IPS-18c (cell line): ENCODE results near the gene HSPA1L.
"Not testable (repeated sequence)": the region's sequence is repeated elsewhere in the genome, so short reads cannot be mapped to it uniquely, and the experiment has no call there.

Experiments used
- H3K4me3 ChIP-seq: 2 replicates; pipeline ENCODE4 v1.7.0; 2013; ENCODE audit warnings: low read depth, mild to moderate bottlenecking, low read length, moderate library complexity; ENCODE audit not compliant: insufficient read depth
- H3K9me3 ChIP-seq: one replicate; pipeline ENCODE4 v1.6.1; 2013; ENCODE audit warnings: mild to moderate bottlenecking, low read length, moderate library complexity; ENCODE audit not compliant: control insufficient read depth, insufficient read depth

The HSPA1L gene

DNA sequence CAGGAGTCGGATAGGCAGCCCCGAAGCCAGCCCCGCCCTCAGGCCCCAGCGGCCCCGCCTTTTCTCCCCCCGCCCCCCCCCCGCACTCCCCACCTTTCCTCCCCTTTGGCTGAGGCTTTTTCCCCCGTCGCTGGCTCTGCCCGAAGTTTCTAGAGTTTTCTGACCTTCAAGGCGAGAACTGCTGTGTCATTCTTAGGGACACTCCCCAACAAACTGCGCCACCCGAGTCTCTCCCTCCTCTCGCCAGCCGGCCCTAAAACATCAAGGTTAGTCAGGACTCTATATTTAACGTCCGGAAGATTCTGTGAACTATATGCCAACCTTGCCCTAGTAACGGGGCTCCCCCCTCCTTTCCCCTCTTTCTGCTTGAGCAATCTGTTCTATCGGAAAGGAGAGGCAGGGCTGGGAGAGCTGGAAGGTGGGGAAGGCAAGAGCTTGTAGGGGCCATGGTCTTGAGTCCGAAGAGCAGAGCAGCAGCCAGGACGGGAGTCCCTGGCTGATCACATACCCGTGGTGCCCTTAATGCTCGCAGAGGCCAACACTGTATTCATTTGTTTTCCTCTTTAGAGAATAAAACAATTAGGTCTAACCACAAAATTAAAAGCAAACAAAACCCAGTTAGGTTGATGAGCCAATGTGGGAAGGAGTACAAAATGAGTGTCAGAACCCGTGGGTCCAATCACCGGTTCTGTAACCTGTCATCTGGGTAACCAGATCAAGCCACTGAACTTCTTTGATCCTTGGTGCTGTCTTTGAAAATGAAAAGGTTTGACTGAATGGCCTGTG is 7.1 kb upstream of the HSPA1L start:
- Histone ChIP-seq H3K4me3 (peak overlapping the region; percentile 69), H3K9me3 (no peaks in the 10 kb centered on the region)

DNA sequence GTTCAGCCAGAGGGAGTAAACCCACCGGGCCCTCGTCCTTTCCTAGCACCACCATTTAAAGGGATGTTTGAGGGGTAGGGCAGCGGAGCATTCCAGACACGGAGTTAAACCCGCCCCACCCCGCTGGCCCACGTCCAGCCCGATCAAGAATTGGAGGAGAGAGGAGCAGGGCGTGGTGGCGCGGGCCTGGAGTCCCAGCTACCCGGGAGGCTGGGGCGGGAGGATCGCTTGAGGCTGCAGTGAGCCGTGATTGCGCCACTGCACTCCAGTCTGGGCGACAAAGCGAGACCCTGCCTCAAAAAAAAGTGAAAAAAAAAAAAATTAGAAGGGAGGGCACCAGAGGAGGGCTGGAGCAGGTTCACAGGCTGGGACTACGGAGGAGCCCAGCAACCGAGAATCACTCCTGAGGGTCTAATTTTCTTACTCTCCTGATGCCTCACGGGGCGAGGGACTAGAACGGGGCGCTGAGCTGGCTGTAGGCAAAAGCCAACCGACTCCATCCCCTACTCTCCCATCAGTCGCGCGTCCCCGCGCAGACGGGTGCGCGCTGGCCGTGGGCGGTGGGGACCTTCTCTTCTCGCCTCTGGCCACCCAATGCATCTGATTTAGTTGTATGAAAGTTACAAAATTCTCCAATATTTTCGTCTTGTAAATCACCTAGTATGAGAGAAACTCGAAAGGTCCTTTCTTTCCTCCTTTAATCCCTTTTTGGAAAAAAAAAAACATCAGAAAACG is 6.4 kb upstream of the HSPA1L start:
- H3K9me3 ChIP-seq = no peaks in the 10 kb centered on the region
- peak overlapping the region; percentile 69 for H3K4me3 ChIP-seq

DNA sequence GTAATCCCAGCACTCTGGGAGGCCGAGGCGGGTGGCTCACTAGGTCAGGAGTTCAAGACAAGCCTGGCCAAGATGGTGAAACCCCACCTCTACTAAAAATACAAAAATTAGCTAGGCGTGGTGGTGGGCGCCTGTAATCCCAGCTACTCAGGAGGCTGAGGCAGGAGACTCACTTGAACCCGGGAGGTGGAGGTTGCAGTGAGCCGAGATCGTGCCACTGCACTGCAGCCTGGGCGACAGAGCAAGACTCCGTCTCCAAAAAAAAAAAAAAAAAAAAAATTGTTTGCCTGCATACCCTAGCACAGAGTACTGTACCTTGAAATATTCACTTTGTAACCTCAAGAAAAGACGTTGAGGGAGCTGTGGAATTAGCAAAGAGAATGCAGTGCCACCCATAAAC is 5.3 kb upstream of the HSPA1L start:
- H3K4me3 ChIP-seq, H3K9me3 ChIP-seq: not testable (repeated sequence)

DNA sequence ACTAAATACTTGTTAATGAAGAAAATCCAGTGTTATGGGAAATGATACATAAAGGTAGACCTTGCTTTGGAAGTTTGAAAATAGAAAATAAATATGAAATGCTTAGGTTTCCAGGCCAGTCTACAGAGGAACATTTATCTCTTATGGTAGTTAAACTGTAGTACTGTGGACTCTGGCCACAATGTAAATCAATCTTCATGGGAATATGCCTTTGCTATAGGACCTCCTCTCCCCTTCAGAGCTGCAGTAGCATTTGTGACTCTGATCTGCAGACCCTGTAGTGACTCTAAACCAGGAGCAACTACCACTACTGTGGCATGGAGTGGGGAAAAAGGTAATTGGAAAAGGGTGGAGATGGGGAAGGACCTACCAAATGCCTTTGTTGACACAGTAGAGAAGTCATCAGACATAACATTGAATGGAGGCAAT is 4.8 kb upstream of the HSPA1L start:
- no peaks in the 10 kb centered on the region for H3K9me3 ChIP-seq
- H3K4me3 ChIP-seq = no peak overlapping the region

DNA sequence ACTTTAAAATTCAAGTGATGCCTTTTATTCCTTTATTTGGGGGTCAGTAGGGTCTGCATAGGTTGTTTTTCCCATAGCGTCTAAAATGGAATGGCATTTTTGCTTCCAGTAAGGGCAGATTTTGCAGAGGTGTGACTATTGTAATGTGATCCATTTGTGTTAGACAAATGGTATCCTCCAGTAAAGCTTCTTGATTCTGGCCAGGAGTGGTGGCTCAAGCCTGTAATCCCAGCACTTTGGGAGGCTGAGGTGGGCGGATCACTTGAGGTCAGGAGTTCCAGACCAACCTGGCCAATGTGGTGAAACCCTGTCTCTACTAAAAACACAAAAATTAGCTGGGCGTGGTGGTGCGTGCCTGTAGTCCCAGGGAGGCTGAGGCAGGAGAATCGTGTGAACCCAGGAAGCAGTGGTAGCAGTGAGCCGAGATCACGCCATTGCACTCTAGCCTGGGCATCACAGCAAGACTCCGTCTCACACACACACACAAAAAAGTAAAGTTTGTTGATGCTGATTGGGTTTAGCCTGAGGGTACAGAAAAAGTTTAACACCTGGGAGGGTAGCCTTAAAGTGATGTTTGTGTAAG is 2.9 kb upstream of the HSPA1L start:
- not testable (repeated sequence) for H3K9me3 ChIP-seq, H3K4me3 ChIP-seq

DNA sequence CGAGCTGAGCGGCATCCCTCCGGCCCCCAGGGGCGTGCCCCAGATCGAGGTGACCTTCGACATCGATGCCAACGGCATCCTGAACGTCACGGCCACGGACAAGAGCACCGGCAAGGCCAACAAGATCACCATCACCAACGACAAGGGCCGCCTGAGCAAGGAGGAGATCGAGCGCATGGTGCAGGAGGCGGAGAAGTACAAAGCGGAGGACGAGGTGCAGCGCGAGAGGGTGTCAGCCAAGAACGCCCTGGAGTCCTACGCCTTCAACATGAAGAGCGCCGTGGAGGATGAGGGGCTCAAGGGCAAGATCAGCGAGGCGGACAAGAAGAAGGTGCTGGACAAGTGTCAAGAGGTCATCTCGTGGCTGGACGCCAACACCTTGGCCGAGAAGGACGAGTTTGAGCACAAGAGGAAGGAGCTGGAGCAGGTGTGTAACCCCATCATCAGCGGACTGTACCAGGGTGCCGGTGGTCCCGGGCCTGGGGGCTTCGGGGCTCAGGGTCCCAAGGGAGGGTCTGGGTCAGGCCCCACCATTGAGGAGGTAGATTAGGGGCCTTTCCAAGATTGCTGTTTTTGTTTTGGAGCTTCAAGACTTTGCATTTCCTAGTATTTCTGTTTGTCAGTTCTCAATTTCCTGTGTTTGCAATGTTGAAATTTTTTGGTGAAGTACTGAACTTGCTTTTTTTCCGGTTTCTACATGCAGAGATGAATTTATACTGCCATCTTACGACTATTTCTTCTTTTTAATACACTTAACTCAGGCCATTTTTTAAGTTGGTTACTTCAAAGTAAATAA is 2.2 kb upstream of the HSPA1L start:
- H3K9me3 ChIP-seq = not testable (repeated sequence)
- peak overlapping the region; percentile 36 for H3K4me3 ChIP-seq

DNA sequence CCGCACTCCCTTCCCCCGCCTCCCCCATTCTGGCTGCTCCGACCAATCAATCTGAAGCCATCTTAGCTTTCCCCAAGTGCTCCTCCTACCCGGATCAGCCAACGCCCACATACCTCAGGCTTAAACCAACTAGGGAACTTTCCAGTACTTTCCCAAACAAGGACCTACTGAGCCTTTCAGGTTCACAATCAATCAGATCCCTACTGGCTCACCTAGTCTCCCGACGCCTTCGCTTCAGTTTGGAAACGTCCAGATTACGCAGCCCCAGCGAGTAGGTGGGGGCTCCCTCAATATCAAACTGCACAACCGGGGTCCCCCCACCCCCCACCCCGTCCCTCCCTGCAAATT is 432 bp downstream of the HSPA1L start:
- no peaks in the 10 kb centered on the region for H3K9me3 ChIP-seq
- H3K4me3 ChIP-seq = peak overlapping the region; percentile 55

DNA sequence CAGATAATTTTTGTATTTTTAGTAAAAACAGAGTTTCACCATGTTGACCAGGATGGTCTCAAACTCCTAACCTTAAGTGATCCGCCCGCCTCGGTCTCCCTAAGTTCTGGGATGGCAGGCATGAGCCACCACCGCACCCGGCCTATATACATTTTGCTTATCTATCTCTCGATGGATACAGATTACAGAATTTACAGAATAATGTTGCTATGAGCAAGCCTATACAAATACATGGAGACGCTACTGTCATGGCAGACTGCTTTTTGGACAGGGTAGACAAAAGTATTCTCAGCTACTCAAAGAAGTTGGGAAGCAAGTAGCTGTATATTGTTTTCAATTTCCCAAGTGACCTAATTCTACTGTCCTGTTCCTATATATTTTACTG is 1.6 kb downstream of the HSPA1L start:
- Histone ChIP-seq H3K9me3 (no peaks in the 10 kb centered on the region), H3K4me3 (no peak overlapping the region)

DNA sequence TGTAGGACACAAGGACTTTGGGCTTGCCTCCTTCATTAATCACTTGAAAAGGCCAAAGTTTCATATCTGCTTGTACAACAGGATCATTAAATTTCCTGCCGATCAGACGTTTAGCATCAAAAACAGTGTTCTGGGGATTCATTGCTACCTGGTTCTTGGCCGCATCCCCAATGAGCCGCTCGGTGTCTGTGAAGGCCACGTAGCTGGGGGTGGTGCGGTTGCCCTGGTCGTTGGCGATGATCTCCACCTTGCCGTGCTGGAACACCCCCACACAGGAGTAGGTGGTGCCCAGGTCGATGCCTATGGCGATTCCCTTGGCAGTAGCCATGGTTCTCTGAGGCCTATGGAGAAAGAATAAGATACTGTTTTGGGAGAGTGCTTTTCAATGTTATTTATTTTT is 3.4 kb downstream of the HSPA1L start:
- Histone ChIP-seq H3K4me3 (no peak overlapping the region), H3K9me3 (no peaks in the 10 kb centered on the region)

DNA sequence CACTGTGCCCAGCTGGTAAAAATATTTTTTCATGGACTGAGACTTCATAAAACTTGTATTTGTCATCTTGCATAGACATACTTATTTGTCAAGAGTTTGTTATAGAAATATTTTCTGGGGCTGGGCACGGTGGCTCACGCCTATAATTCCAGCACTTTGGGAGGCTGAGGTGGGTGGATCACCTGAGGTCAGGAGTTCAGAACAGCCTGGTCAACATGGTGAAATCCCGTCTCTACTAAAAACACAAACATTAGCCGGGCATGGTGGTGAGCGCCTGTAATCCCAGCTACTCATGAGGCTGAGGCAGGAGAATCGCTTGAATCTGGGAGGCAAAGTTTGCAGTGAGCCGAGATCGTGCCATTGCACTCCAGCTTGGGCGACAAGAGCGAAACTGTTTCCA is 6.5 kb downstream of the HSPA1L start:
- H3K4me3 ChIP-seq, H3K9me3 ChIP-seq: not testable (repeated sequence)

DNA sequence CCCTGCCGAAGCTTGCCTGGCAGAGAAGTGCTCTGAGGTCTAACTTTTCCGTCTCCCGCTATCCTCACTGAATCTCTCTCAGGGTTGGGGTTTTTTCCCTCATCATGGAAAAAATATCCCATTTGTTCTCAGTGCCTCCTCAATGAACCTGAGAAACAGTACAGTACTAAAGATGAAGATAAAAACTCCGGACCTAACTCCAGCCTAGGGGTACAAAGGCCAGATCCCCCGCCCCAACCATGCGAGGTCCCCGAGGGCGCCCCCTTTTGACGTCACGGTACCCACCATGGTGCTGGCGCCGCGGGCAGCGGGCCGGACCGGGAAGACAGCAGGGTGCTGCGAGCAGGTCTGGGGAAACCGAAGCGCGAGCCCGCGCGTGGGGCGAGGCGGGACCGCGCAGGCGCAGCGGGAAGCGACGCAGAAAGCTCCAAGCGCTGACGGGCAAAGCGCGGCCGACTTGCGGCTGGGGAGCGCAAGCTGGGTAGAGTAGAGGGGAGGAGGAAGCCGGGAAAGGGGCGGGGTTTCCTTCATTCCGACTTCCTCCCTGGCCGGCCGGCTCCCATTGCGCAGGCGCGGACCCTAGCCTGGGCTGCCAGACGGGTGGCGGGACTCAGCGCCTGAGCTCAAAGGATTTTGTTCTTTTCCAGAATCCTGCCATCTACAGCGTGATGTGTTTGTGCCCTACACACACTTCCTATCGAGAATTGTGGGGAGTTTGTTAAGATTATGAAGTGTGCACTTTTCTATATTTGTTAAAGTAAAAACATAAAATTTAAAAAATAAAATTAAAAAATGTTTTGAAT is 8.4 kb downstream of the HSPA1L start, which contains the start of gene LSM2:
TSS of gene LSM2 (minus strand) at position 497 of the 803 bp plus-strand sequence. CDS start at position 288, 209 bp downstream.
- H3K9me3 ChIP-seq = no peaks in the 10 kb centered on the region
- peak within 1 kb of the TSS; percentile 100 for H3K4me3 ChIP-seq

DNA sequence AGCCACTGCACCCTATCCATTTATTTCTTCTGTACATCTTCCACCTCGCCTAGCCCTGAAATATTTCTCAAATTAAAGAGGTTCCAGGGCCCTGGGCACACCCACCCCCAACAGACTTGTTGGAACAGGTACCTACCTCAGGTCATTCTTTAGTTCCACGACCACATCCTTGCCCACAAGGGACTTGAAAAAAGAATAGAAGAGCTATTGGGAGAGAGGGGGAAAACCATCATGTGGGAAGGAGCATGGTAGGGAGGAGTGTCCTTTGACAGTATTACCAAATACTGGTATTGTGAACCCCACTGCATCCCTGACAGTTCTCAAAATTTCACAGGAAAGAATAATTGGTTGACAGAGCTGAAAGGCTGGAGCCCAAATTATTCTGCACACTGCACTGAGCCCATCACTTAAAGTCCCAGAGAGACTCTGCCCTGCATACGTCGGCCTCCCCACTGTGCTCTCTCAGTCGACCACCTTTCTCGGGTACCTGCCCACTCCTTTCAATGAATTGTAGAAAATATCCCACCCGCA is 9.1 kb downstream of the HSPA1L start:
- Histone ChIP-seq H3K4me3 (peak overlapping the region; percentile 100), H3K9me3 (no peaks in the 10 kb centered on the region)

DNA sequence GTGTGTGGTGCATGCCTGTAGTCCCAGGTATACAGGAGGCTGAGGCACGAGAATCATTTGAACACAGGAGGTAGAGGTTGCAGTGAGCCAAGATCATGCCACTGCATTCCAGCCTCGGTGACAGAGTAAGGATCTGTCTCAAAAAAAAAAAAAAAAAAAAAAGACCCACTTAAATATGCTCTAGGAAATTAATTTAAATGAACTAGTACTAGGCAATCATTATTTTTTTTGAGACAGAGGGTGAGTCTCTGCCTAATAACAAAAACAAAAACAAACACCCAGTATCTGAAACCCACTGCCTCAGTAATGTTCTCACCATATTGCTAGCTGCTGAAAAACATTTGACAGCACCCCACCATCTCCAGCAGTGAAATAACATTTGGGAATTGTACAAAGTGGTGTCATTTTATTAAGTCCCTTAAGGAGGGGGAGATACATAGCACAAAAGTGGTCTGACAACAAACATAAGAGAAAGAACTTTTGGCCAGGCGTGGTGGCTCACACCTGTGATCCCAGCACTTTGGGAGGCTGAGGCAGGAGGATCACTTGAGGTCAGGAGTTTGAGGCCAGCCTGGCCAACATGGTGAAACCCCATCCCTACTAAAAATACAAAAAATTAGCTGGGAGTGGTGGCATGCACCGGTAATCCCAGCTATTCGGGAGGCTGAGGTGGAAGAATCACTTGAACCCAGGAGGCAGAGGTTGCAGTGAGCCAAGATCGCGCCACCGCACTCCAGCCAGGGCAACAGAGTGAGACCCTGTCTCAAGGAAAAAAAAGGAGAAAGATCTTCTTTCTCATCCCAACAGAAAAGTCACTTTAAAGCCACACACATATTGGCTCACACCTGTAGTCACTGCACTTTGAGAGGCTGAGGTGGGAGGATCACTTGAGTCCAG is 13.8 kb downstream of the HSPA1L start:
- not testable (repeated sequence) for H3K4me3 ChIP-seq, H3K9me3 ChIP-seq

DNA sequence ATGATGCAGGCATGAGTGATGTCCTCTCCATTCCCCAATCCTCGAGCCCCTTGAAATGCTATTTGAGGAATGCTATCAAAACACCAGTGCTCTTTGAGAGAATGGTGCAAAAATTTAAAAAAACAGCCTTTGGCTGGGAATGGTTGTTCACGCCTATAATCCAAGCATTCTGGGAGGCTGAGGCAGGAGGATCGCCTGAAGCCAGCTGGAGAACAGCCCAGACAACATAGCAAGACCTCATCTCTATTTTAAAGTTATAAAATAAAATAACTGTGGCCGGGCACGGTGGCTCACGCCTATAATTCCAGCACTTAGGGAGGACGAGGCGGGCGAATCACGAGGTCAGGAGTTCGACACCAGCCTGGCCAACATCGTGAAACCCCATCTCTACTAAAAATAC is 15.3 kb downstream of the HSPA1L start:
- no peaks in the 10 kb centered on the region for H3K9me3 ChIP-seq

DNA sequence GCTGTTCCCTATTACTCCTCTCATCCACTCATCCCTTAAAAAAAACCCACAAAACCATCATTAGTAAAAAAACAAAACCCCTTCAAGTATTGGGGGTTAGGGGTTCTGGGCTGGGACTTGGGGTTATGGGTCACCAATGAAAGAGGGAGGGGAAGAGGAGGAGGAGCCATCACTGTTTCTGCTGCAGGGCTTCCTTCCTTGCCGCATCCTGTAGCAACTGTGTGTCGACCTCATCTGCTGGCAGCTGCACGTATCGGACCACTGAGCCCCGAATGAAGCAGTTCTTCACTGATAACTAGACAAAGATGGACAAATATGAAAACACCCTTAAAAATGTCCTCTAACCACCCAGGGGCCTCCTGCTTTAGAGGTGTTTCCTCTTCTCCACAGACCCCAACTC is 17.5 kb downstream of the HSPA1L start:
- no peaks in the 10 kb centered on the region for H3K9me3 ChIP-seq
- no peak overlapping the region for H3K4me3 ChIP-seq

More for the DNA sequence above, 15.3 kb downstream of the HSPA1L start:
- no peak overlapping the region for H3K4me3 ChIP-seq

DNA sequence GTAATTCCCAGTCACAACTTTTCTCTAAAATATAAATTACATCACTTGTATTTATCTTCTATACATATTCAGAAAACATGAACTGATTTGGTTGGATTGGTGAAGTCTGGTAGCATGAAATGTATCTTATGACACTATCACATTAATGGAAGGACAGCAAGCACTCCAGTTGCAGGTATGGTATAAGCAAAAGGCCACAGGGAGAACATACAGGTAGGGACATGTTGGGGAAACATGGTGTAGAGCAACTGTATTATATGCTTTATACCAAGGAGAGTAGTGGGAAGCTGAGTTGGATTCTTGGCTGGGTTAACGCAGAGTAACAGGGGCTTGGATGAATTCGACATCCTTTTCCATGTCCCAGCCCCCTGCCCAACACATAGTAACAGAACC is 18.1 kb downstream of the HSPA1L start:
- H3K4me3 ChIP-seq = no peak overlapping the region
- no peaks in the 10 kb centered on the region for H3K9me3 ChIP-seq
